Inflammatory macrophage treated with lipopolysaccharide for 1 hour (primary cell): ENCODE measurements around the gene HTRA2.

Source experiments
- DNase-seq, 2 donors: peaks; one replicate each; pipeline ENCODE4 v3.0.0-alpha.2; 2020 to 2022

HTRA2 gene

GRCh38 chr2:74566076-74566753 is 36.5 kb downstream of the HTRA2 start:
- no peak for DNase-seq

- DNase-seq: peak; percentile 59 to 61
Observed at GRCh38 chr2:74566754-74567085, 37.0 kb downstream of the HTRA2 start.

DNA sequence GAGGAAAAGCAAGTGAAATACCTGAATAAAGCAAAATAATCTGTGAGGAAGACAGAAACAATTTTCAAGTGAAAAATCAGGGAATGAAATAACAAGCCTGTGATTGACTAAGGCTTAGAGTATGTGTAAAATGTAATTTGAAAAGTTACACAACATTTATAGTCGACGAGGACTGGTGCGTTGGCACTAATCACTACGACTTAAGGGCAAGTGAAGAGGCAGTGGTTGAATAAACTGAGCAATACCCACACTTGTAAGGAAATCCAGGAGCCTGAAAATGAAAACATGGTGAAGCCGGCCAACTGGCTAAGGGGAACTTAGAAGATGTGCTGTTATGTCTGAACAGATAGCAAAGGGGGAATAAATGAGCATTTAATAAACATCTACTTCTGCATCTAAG is 38.1 kb downstream of the HTRA2 start:
- no peak for DNase-seq

DNA sequence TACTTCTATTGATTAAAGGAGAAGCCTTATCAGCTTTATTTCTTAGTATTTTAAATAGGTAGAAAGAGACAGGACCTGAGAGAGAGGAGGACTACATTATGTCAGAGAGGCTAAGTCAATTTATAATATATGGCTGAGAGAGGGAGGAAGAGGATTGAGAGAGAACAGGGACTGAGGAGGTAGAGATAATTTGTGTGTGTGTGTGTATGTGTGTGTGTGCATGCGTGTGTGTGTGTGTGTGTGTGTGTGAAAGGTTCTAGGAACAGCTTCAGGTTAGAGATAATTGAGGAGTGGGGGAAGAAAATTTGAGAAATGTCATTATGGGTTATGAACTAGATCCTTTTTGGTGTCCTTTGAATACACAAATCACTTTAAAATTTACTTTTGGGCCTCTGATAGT is 40.0 kb downstream of the HTRA2 start:
- no peak for DNase-seq

GRCh38 chr2:74571058-74571457 is 41.3 kb downstream of the HTRA2 start:
- peak; percentile 51 to 65 for DNase-seq

DNA sequence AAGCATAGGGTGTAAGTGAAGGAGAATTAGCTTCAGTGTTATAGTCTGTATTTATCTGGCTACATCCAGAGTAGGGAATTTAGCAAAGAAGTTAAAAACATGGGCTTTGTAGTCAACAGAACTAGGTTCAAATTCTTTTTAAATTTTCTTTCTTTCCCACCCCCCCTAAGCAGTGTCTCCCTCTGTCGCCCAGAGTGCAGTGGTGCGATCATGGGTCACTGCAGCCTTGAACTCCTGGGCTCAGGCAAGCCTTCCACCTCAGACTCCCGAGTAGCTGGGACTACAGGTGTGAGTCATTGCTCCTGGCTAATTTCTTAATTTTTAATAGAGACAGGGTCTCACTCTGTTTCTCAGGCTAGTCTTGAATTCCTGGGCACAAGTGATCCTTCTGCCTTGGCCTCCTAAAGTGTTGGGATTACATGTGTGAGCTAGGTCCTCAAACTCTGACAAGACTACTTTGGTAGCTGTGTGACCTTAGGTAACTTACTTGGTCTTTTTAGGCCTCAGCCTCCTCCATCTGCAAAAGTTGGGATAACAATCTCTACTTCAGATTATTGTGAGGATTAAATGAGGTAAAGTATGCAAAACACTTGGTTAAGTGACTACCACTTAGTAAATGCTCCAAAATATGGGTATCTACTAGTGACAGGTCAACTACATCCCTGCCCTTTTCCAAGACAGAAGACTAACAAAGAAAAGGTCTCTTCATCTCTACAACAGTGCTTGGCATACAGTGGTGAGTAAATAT is 42.6 kb downstream of the HTRA2 start:
- DNase-seq: no peak

- peak; percentile 68 to 73 for DNase-seq
Observed at GRCh38 chr2:74573747-74574562, 44.2 kb downstream of the HTRA2 start.

DNA sequence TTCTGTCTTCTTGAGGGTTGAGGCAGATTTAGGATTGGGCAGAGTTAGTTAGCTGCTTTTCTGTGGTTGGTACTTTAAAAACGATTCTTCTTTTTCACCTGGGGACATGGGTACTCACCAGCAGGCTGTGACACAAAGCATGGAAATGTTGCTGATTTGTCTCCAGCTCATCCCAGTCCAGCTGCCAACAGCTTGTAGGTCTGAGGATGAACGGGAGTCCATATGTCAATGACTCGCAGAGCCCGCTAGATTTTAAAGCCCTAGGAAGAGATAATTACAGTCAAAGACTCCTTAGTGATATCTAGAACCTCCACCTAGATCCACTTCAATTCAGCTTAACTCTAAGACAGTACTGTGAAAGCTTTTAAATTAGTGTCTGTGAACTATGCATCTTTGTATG is 45.6 kb downstream of the HTRA2 start:
- no peak for DNase-seq

GRCh38 chr2:74576211-74576862 is 46.6 kb downstream of the HTRA2 start:
- DNase-seq: no peak

GRCh38 chr2:74576863-74577229 is 47.1 kb downstream of the HTRA2 start:
- DNase-seq: peak; percentile 80 to 98

- peak; percentile 71 to 85 for DNase-seq
Observed at GRCh38 chr2:74577448-74577847, 47.7 kb downstream of the HTRA2 start.

- no peak for DNase-seq
Observed at GRCh38 chr2:74578408-74578807, 48.7 kb downstream of the HTRA2 start.

- DNase-seq: no peak
Observed at GRCh38 chr2:74581463-74581862, 51.7 kb downstream of the HTRA2 start.

DNA sequence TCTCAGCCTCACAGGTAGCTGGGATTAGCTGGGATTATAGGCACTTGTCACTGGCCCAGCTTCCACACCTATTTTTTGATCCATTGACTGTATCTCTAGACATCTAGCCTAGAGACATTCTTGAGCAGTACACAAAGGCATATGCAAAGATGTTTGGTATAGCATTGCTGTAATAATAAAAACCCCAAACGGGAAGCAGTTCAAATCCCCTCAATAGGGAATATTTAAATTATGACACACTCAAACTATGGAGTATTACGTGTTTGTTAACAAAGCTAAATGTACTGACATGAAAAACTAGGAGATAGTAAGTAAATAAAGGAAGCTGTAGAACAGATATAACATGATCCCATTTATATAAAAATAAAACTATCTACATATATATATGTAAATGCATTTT is 52.5 kb downstream of the HTRA2 start:
- DNase-seq: peak; percentile 51 to 74
